AG04449 (cell line): ENCODE results near the gene MACIR.

Experiments used
- CTCF ChIA-PET: fragments of 350-600 bp; formaldehyde crosslinking; extraction: SDS; loops from one replicate; lab custom pipeline; 2021; ENCODE audit warnings: antibody characterized with exemption; lab: Yijun Ruan, JAX
- POLR2A ChIA-PET: fragments of 400-600, 350-600 bp; formaldehyde crosslinking; extraction: SDS; loops from one replicate; lab custom pipeline; 2020; ENCODE audit warnings: antibody characterized with exemption, inconsistent platforms; lab: Yijun Ruan, JAX
- DNase-seq: peaks from one replicate; pipeline ENCODE4 v3.0.0-alpha.2; 2010; ENCODE audit warnings: low read depth, low spot score
- H3K4me3 ChIP-seq: 2 replicates; pipeline ENCODE4 v1.5.1; 2011; ENCODE audit warnings: low read depth, mild to moderate bottlenecking, control low read depth, low read length
- CTCF ChIP-seq: IDR thresholded peaks from one replicate; pipeline ENCODE4 v1.5.1; 2011; ENCODE audit warnings: mild to moderate bottlenecking, moderate library complexity, low read length, control low read depth, inconsistent platforms; ENCODE audit not compliant: insufficient read depth; ENCODE audit errors: missing control alignments

The MACIR gene

GRCh38 chr5:103262422-103262871 lies 3.9 kb downstream of the MACIR start:
- DNase-seq, result no peak
- POLR2A ChIA-PET, result no interaction called here
- no peak for TF ChIP-seq CTCF
- H3K4me3 ChIP-seq, result peak overlapping the region; percentile 10; the same call in 1 of the 2 replicates
- CTCF ChIA-PET, result interaction anchor here (1.0 to 10.6 kb wide), 2 partner anchors 37 to 213 kb away, joined by 3 to 128 read pairs; no protein-coding TSS in a partner anchor

GRCh38 chr5:103263054-103263453 lies 4.5 kb downstream of the MACIR start:
- H3K4me3 ChIP-seq, result no peak overlapping the region
- ChIA-PET POLR2A (no interaction called here), CTCF (interaction anchor here (1.1 to 10.6 kb wide), 2 partner anchors 202 to 212 kb away, joined by 6 to 128 read pairs; no protein-coding TSS in a partner anchor)
- no peak for DNase-seq
- no peak for TF ChIP-seq CTCF

- CTCF ChIA-PET, result interaction anchor here (1.4 kb wide), 1 partner anchor 10 kb away, joined by 4 read pairs; no protein-coding TSS in a partner anchor
- DNase-seq, result no peak
- POLR2A ChIA-PET, result no interaction called here
- no peak overlapping the region for H3K4me3 ChIP-seq
- TF ChIP-seq CTCF, result no peak
Observed at GRCh38 chr5:103264508-103264907, 5.9 kb downstream of the MACIR start.

- CTCF ChIA-PET, result interaction anchor here (2.3 to 2.5 kb wide), 2 partner anchors 11 to 205 kb away, joined by 11 read pairs; no protein-coding TSS in a partner anchor
- POLR2A ChIA-PET, result no interaction called here
- no peak overlapping the region for H3K4me3 ChIP-seq
- DNase-seq, result no peak
- no peak for TF ChIP-seq CTCF
Observed at GRCh38 chr5:103270581-103270980, 12.0 kb downstream of the MACIR start.

GRCh38 chr5:103271570-103272289 lies 13.2 kb downstream of the MACIR start:
- no peak for TF ChIP-seq CTCF
- ChIA-PET CTCF (interaction anchor here (1.4 to 2.5 kb wide), 3 partner anchors 12 to 203 kb away, joined by 4 to 11 read pairs (median 11); no protein-coding TSS in a partner anchor), POLR2A (no interaction called here)
- no peak for DNase-seq
- no peak overlapping the region for H3K4me3 ChIP-seq

GRCh38 chr5:103272377-103272776 lies 13.8 kb downstream of the MACIR start:
- POLR2A ChIA-PET, result no interaction called here
- CTCF ChIA-PET, result interaction anchor here (1.1 to 2.5 kb wide), 3 partner anchors 127 to 203 kb away, joined by 3 to 11 read pairs (median 4); no protein-coding TSS in a partner anchor

More at GRCh38 chr5:103272377-103272776, 13.8 kb downstream of the MACIR start:
- H3K4me3 ChIP-seq, result no peak overlapping the region
- no peak for TF ChIP-seq CTCF
- no peak for DNase-seq
